ENCODE results near the gene PEX11G.

PEX11G gene

GRCh38 chr19:7505288-7505681, 16.4 kb upstream of the PEX11G start:
- H3K27me3 ChIP-seq (ENCODE audit: insufficient read depth, poor library complexity, severe bottlenecking): peaks cover 6% of the 10 kb centered on the region
- TF ChIP-seq GABPA (IDR thresholded peaks at IDR 0.05; ENCODE audit: low read depth) (no peak), SPI1 (IDR thresholded peaks at IDR 0.05; ENCODE audit: borderline replicate concordance, low read depth) (no peak), CTCF (IDR thresholded peaks at IDR 0.05; ENCODE audit: insufficient read depth, low read length) (no peak), POLR2AphosphoS5 (IDR thresholded peaks at IDR 0.05; ENCODE audit: low read depth) (no peak)
- TF ChIP-seq, protein P1, sequence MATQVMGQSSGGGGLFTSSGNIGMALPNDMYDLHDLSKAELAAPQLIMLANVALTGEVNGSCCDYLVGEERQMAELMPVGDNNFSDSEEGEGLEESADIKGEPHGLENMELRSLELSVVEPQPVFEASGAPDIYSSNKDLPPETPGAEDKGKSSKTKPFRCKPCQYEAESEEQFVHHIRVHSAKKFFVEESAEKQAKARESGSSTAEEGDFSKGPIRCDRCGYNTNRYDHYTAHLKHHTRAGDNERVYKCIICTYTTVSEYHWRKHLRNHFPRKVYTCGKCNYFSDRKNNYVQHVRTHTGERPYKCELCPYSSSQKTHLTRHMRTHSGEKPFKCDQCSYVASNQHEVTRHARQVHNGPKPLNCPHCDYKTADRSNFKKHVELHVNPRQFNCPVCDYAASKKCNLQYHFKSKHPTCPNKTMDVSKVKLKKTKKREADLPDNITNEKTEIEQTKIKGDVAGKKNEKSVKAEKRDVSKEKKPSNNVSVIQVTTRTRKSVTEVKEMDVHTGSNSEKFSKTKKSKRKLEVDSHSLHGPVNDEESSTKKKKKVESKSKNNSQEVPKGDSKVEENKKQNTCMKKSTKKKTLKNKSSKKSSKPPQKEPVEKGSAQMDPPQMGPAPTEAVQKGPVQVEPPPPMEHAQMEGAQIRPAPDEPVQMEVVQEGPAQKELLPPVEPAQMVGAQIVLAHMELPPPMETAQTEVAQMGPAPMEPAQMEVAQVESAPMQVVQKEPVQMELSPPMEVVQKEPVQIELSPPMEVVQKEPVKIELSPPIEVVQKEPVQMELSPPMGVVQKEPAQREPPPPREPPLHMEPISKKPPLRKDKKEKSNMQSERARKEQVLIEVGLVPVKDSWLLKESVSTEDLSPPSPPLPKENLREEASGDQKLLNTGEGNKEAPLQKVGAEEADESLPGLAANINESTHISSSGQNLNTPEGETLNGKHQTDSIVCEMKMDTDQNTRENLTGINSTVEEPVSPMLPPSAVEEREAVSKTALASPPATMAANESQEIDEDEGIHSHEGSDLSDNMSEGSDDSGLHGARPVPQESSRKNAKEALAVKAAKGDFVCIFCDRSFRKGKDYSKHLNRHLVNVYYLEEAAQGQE (IDR thresholded peaks at IDR 0.05; ENCODE audit: insufficient replicate concordance, low read depth): no peak
- H3K4me3 ChIP-seq (replicated peaks; ENCODE audit: insufficient read depth, low read length): no peak overlapping the region
- DNase-seq (ENCODE audit: low read depth in 1 of 2, low spot score in 1 of 2): no peak
- H3K27ac ChIP-seq (replicated peaks): no peak overlapping the region

GRCh38 chr19:7504684-7505083, 15.8 kb upstream of the PEX11G start:
- TF ChIP-seq POLR2AphosphoS5 (IDR thresholded peaks at IDR 0.05; ENCODE audit: low read depth) (0 out of 2 replicates have a peak, but pooled peaks have one; percentile 18), SPI1 (IDR thresholded peaks at IDR 0.05; ENCODE audit: borderline replicate concordance, low read depth) (no peak)
- peak in 1 of 2 experiments; percentile 61 for DNase-seq (ENCODE audit: low read depth in 1 of 2, low spot score in 1 of 2)
- Histone ChIP-seq H3K27me3 (ENCODE audit: insufficient read depth, poor library complexity, severe bottlenecking) (peaks cover 6% of the 10 kb centered on the region), H3K4me3 (replicated peaks; ENCODE audit: insufficient read depth, low read length) (no peak overlapping the region), H3K27ac (replicated peaks) (no peak overlapping the region)

DNA sequence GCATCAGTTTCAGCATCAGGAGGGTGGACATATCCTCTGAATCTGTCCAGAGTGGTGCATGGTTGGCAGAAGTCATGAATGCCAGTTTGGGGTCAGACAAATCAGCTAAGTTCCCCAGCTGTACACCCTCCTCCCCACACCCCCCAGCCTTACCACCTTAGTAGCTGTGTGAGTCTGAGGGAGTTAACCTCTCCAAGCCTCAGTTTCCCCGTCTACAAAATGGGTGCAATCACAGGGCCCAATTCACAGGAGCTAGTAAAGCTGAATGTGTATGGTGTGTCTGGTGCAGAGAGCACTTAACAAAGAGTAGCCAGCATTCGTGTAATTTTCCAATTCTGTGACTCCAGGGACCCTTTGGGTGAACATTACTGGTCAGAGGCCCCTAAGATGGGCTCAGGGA, 13.7 kb upstream of the PEX11G start:
- Histone ChIP-seq H3K4me3 (replicated peaks; ENCODE audit: insufficient read depth, low read length) (no peak overlapping the region), H3K27me3 (ENCODE audit: insufficient read depth, poor library complexity, severe bottlenecking) (peaks cover 6% of the 10 kb centered on the region), H3K27ac (replicated peaks) (no peak overlapping the region)
- no peak for TF ChIP-seq CTCF (IDR thresholded peaks at IDR 0.05; ENCODE audit: insufficient read depth, low read length)
- TF ChIP-seq POLR2AphosphoS5 (IDR thresholded peaks at IDR 0.05; ENCODE audit: low read depth): no peak
- TF ChIP-seq GABPA (IDR thresholded peaks at IDR 0.05; ENCODE audit: low read depth): no peak
- no peak for DNase-seq (ENCODE audit: low read depth in 1 of 2, low spot score in 1 of 2)

- H3K27ac ChIP-seq (replicated peaks): no peak overlapping the region
- no peak for TF ChIP-seq GABPA (IDR thresholded peaks at IDR 0.05; ENCODE audit: low read depth)
- peak overlapping the region; percentile 31 for H3K4me3 ChIP-seq (replicated peaks; ENCODE audit: insufficient read depth, low read length)
- H3K27me3 ChIP-seq (ENCODE audit: insufficient read depth, poor library complexity, severe bottlenecking): peaks cover 6% of the 10 kb centered on the region
- peak in 1 of 2 experiments; percentile 36 for DNase-seq (ENCODE audit: low read depth in 1 of 2, low spot score in 1 of 2)
Measured at GRCh38 chr19:7500811-7501450, 12.1 kb upstream of the PEX11G start.

GRCh38 chr19:7497292-7497691, 8.5 kb upstream of the PEX11G start:
- Histone ChIP-seq H3K27me3 (ENCODE audit: insufficient read depth, poor library complexity, severe bottlenecking) (peaks cover 6% of the 10 kb centered on the region), H3K4me3 (replicated peaks; ENCODE audit: insufficient read depth, low read length) (no peak overlapping the region), H3K27ac (replicated peaks) (no peak overlapping the region)
- TF ChIP-seq CTCF (IDR thresholded peaks at IDR 0.05; ENCODE audit: insufficient read depth, low read length): peak; percentile 28
- TF ChIP-seq, protein P1 (IDR thresholded peaks at IDR 0.05; ENCODE audit: insufficient replicate concordance, low read depth): no peak
- peak in 1 of 2 experiments; percentile 47 for DNase-seq (ENCODE audit: low read depth in 1 of 2, low spot score in 1 of 2)
